Measurements from ENCODE around the gene LBX2.

- TF ChIP-seq CTCF (conservative IDR thresholded peaks at IDR 0.05 in 1 of 2, IDR thresholded peaks at IDR 0.05 in 1 of 2; ENCODE audit: low read depth in 1 of 2, low read length in 2 of 2), result peak in 1 of 2 donors; percentile 6
- no peak for TF ChIP-seq EZH2 (IDR thresholded peaks at IDR 0.05; ENCODE audit: low read length, missing control alignments)
Measured at GRCh38 chr2:74461187-74462053, 38.0 kb downstream of the LBX2 start.
